ENCODE data around the gene DONSON. TPM values are rescaled to one million over a fixed set of nuclear protein-coding genes. Genes with fewer than 3 reads are reported as not detected.
"Not testable (repeated sequence)": the region's sequence is repeated elsewhere in the genome, so short reads cannot be mapped to it uniquely, and the experiment has no call there.

Gene DONSON
- polyA plus RNA-seq, 4 donors = 8.9 to 24.2 (median 15.2) TPM

DNA sequence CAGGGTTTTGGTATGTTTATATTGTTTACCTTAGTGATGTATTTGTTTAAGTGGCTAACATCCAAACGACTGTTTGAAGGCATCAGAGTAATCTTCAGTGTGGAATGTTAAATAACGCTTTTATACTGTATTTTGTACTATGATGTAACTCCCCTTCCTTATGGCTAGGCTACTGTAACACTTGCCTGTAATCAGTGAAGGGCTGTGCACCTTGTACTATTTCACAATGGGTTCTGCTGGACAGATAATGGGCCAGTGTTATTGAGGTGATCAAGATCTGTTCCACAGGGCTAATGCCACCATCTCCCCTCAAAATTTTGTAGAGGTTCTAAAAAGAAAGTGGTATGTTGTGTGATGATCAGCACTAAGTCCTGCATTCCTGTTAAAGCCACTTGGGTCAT lies 11.7 kb downstream of the DONSON start:
- H3K4me1 ChIP-seq (ENCODE audit: control insufficient read depth in 3 of 3, insufficient read depth in 2 of 3, low read depth in 1 of 3, low read length in 2 of 3); H3K27me3 ChIP-seq (ENCODE audit: control insufficient read depth in 3 of 3, insufficient read depth in 3 of 3, low read length in 3 of 3); H3K9me3 ChIP-seq (ENCODE audit: control insufficient read depth in 2 of 2, insufficient read depth in 1 of 2, low read depth in 1 of 2, low read length in 1 of 2); FAIRE-seq; H3K4me3 ChIP-seq (ENCODE audit: low read depth in 1 of 3, low read length in 3 of 3); H3K27ac ChIP-seq (ENCODE audit: low read depth in 1 of 3, low read length in 2 of 3): not testable (repeated sequence)
- H3K36me3 ChIP-seq (ENCODE audit: control insufficient read depth in 3 of 3, insufficient read depth in 2 of 3, low read depth in 1 of 3, low read length in 3 of 3) = peaks cover 5 to 20% (median 6%) of the 10 kb centered on the region in 3 donors
- peak; percentile 79 to 81 for DNase-seq
- WGBS, 3 donors = 8 to 41% (median 11%) methylated on average over 2 of the region's 2 CpGs

DNA sequence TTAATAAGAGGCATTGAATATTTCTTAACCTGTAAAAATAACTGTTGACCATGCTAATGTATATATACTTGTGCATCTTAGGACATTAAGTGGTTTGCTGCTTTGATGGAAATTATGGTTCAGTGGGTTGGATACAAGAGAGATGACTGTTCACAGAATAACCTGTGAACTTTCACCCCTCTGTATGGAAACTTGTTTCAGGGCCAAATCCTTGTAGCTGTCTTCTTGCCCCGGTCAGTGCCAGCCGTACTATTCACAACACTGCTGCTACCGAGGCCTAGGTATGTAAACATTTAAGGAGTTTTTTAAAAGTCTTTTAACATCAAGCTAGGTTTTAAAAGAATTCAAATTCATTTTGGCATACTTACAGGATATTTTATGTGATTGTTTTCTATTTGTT lies 16.1 kb downstream of the DONSON start:
- H3K4me3 ChIP-seq (ENCODE audit: low read depth in 1 of 3, low read length in 3 of 3) = no peak overlapping the region

DNA sequence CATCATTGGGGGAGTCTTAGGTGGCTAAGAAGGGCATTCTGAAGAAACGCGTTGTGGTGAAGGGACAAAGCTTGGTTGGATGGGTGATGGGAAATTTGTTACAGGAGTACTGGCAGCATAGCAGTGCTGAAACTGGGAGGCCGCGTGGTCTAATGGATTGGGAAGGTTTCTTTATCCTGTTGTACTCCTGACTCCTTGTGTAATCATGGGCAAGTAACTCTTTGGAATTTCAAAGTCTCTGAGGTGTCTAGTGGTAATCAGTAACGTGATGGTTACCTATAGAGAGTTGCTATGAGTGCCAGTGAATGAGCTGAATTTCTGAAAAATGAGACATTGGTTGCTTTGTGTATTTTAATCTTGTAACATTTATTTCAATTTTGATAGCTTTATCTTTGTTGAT lies 18.5 kb downstream of the DONSON start:
- H3K9me3 ChIP-seq (ENCODE audit: control insufficient read depth in 2 of 2, insufficient read depth in 1 of 2, low read depth in 1 of 2, low read length in 1 of 2) = no peaks in the 10 kb centered on the region
- no peaks in the 10 kb centered on the region for H3K4me1 ChIP-seq (ENCODE audit: control insufficient read depth in 3 of 3, insufficient read depth in 2 of 3, low read depth in 1 of 3, low read length in 2 of 3)
- no peak for FAIRE-seq
- no peaks in the 10 kb centered on the region for H3K27me3 ChIP-seq (ENCODE audit: control insufficient read depth in 3 of 3, insufficient read depth in 3 of 3, low read length in 3 of 3)
- no peak overlapping the region for H3K4me3 ChIP-seq (ENCODE audit: low read depth in 1 of 3, low read length in 3 of 3)
- no peak overlapping the region for H3K27ac ChIP-seq (ENCODE audit: low read depth in 1 of 3, low read length in 2 of 3)
- WGBS, 3 donors = 88 to 93% (median 91%) methylated on average over 5 of the region's 5 CpGs
- no peak for DNase-seq
- peaks cover 9 to 21% (median 19%) of the 10 kb centered on the region in 3 donors for H3K36me3 ChIP-seq (ENCODE audit: control insufficient read depth in 3 of 3, insufficient read depth in 2 of 3, low read depth in 1 of 3, low read length in 3 of 3)

More for the DNA sequence above, 16.1 kb downstream of the DONSON start:
- FAIRE-seq (no peak), DNase-seq (peak in 1 of 2 donors; percentile 50)
- Histone ChIP-seq H3K27me3 (ENCODE audit: control insufficient read depth in 3 of 3, insufficient read depth in 3 of 3, low read length in 3 of 3) (no peaks in the 10 kb centered on the region), H3K36me3 (ENCODE audit: control insufficient read depth in 3 of 3, insufficient read depth in 2 of 3, low read depth in 1 of 3, low read length in 3 of 3) (peaks cover 11 to 26% (median 19%) of the 10 kb centered on the region in 3 donors), H3K4me1 (ENCODE audit: control insufficient read depth in 3 of 3, insufficient read depth in 2 of 3, low read depth in 1 of 3, low read length in 2 of 3) (peaks cover 0 to 3% (median 0%) of the 10 kb centered on the region in 3 donors), H3K9me3 (ENCODE audit: control insufficient read depth in 2 of 2, insufficient read depth in 1 of 2, low read depth in 1 of 2, low read length in 1 of 2) (no peaks in the 10 kb centered on the region), H3K27ac (ENCODE audit: low read depth in 1 of 3, low read length in 2 of 3) (no peak overlapping the region)
- WGBS, 3 donors = 19 to 36% (median 34%) methylated on average over 3 of the region's 3 CpGs

DNA sequence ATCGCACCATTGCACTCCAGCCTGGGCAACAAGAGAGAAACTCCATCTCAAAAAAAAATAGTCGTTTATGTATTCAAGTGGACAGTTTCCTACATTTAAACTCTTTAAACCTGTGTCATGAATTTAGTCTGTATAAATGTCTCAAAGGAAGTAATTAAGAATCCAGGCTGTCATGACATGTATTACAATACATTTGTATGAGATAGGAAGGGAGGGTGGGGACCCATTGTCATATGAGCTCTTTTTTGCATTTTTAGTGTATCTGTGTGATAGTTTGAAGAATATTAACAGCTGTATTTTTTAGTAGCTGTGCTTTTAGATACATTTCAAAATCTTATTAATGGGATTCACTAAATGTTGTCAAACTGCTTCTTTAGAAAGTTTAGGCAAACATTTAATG lies 20.0 kb downstream of the DONSON start:
- DNase-seq (no peak), FAIRE-seq (no peak)
- WGBS, 3 donors = 69 to 89% (median 81%) methylated on average over 2 of the region's 2 CpGs
- no peak overlapping the region for H3K4me3 ChIP-seq (ENCODE audit: low read depth in 1 of 3, low read length in 3 of 3)
- no peaks in the 10 kb centered on the region for H3K27me3 ChIP-seq (ENCODE audit: control insufficient read depth in 3 of 3, insufficient read depth in 3 of 3, low read length in 3 of 3)
- H3K36me3 ChIP-seq (ENCODE audit: control insufficient read depth in 3 of 3, insufficient read depth in 2 of 3, low read depth in 1 of 3, low read length in 3 of 3) = peaks cover 9 to 19% (median 17%) of the 10 kb centered on the region in 3 donors
- no peaks in the 10 kb centered on the region for H3K4me1 ChIP-seq (ENCODE audit: control insufficient read depth in 3 of 3, insufficient read depth in 2 of 3, low read depth in 1 of 3, low read length in 2 of 3)
- H3K9me3 ChIP-seq (ENCODE audit: control insufficient read depth in 2 of 2, insufficient read depth in 1 of 2, low read depth in 1 of 2, low read length in 1 of 2) = no peaks in the 10 kb centered on the region
- no peak overlapping the region for H3K27ac ChIP-seq (ENCODE audit: low read depth in 1 of 3, low read length in 2 of 3)

DNA sequence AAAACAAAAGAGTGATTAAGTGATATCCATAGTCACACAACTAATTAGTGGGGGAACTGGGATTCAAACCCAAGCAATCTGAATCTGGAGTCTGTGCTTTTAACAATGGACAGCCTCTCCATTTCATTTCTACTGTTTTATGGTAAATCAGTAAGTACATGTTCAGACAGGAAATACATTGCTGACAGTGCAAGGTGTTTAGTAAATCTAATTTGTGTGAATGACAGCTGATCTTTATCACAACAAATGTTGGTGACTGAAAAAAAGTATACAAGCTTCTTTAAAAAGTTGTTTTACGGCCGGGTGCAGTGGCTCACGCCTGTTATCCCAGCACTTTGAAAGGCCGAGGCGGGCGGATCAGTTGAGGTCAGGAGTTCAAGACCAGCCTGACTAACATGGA lies 20.6 kb downstream of the DONSON start:
- Histone ChIP-seq H3K27ac (ENCODE audit: low read depth in 1 of 3, low read length in 2 of 3) (no peak overlapping the region), H3K36me3 (ENCODE audit: control insufficient read depth in 3 of 3, insufficient read depth in 2 of 3, low read depth in 1 of 3, low read length in 3 of 3) (peaks cover 9 to 19% (median 17%) of the 10 kb centered on the region in 3 donors), H3K27me3 (ENCODE audit: control insufficient read depth in 3 of 3, insufficient read depth in 3 of 3, low read length in 3 of 3) (no peaks in the 10 kb centered on the region), H3K4me1 (ENCODE audit: control insufficient read depth in 3 of 3, insufficient read depth in 2 of 3, low read depth in 1 of 3, low read length in 2 of 3) (no peaks in the 10 kb centered on the region), H3K4me3 (ENCODE audit: low read depth in 1 of 3, low read length in 3 of 3) (no peak overlapping the region), H3K9me3 (ENCODE audit: control insufficient read depth in 2 of 2, insufficient read depth in 1 of 2, low read depth in 1 of 2, low read length in 1 of 2) (no peaks in the 10 kb centered on the region)
- no peak for DNase-seq
- WGBS, 3 donors = 60 to 73% (median 71%) methylated on average over 6 of the region's 6 CpGs
- FAIRE-seq = no peak

DNA sequence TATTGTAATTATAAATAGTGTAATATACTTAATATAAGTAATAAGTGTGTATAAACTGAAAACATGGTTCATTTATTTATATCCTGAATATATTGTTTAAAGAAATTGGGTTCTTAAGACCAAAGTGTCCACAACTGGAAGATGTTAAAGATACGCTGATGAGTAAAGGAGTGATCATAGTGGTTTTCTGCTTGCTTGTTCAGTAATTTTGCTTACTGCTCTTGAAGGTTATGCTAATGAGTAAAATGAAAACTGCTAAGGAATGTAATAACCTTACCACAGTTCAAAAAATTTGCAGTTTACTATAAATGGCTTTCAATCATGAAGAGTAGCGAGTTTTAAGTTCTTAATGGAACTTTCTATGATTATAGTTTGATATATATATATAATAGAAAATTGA lies 22.0 kb downstream of the DONSON start:
- WGBS, 3 donors = 86 to 92% (median 86%) methylated on average over 2 of the region's 2 CpGs
- peaks cover 9 to 17% (median 16%) of the 10 kb centered on the region in 3 donors for H3K36me3 ChIP-seq (ENCODE audit: control insufficient read depth in 3 of 3, insufficient read depth in 2 of 3, low read depth in 1 of 3, low read length in 3 of 3)
- DNase-seq (no peak), FAIRE-seq (no peak)
- H3K4me1 ChIP-seq (ENCODE audit: control insufficient read depth in 3 of 3, insufficient read depth in 2 of 3, low read depth in 1 of 3, low read length in 2 of 3) = no peaks in the 10 kb centered on the region
- no peak overlapping the region for H3K4me3 ChIP-seq (ENCODE audit: low read depth in 1 of 3, low read length in 3 of 3)
- no peaks in the 10 kb centered on the region for H3K9me3 ChIP-seq (ENCODE audit: control insufficient read depth in 2 of 2, insufficient read depth in 1 of 2, low read depth in 1 of 2, low read length in 1 of 2)
- no peaks in the 10 kb centered on the region for H3K27me3 ChIP-seq (ENCODE audit: control insufficient read depth in 3 of 3, insufficient read depth in 3 of 3, low read length in 3 of 3)
- H3K27ac ChIP-seq (ENCODE audit: low read depth in 1 of 3, low read length in 2 of 3) = no peak overlapping the region

DNA sequence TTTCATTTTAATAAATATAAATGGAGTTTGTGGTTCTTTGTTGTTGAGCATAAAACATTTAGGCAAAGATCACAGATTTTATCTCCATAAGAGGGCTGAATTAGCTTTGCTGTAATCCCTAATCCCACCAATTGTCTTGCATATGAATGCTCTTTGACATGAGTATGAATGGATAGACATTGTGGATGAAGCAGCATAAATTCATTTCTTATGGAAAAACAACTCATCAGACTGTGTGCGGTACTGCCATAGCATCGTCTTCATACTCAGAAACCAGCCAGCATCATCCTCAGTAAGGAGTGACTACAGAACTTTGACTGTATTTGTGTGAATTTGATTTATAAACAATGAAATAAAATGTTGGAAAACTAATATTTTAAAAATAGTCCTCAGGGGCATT lies 26.1 kb downstream of the DONSON start:
- Histone ChIP-seq H3K4me1 (ENCODE audit: control insufficient read depth in 3 of 3, insufficient read depth in 2 of 3, low read depth in 1 of 3, low read length in 2 of 3) (no peaks in the 10 kb centered on the region), H3K4me3 (ENCODE audit: low read depth in 1 of 3, low read length in 3 of 3) (no peak overlapping the region), H3K27ac (ENCODE audit: low read depth in 1 of 3, low read length in 2 of 3) (no peak overlapping the region), H3K9me3 (ENCODE audit: control insufficient read depth in 2 of 2, insufficient read depth in 1 of 2, low read depth in 1 of 2, low read length in 1 of 2) (no peaks in the 10 kb centered on the region), H3K36me3 (ENCODE audit: control insufficient read depth in 3 of 3, insufficient read depth in 2 of 3, low read depth in 1 of 3, low read length in 3 of 3) (peaks cover 9 to 20% (median 18%) of the 10 kb centered on the region in 3 donors), H3K27me3 (ENCODE audit: control insufficient read depth in 3 of 3, insufficient read depth in 3 of 3, low read length in 3 of 3) (no peaks in the 10 kb centered on the region)
- no peak for FAIRE-seq
- no peak for DNase-seq
- 95 to 100% (median 96%) methylated on average over 2 of the region's 2 CpGs for WGBS, 3 donors

DNA sequence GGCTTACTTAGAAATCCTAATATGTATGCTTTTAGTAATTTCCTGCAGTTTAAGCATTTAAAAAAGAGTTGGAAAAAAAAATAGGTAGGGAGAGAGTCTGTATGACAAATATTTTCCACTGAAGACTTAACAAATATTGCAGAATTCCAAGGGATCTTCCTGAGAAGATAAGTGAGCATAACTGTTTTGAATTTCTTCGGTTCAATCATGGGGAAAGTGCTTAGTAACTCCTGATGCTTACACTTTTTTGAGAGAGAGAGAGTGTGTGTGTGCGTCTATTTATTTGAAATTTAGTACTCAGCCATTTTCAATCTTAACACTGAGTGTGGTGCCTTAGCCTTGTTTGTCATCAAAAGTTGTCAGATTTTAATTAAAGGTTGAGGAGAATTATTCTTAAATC lies 27.1 kb downstream of the DONSON start:
- H3K4me1 ChIP-seq (ENCODE audit: control insufficient read depth in 3 of 3, insufficient read depth in 2 of 3, low read depth in 1 of 3, low read length in 2 of 3) = no peaks in the 10 kb centered on the region
- FAIRE-seq (no peak), DNase-seq (no peak)
- H3K36me3 ChIP-seq (ENCODE audit: control insufficient read depth in 3 of 3, insufficient read depth in 2 of 3, low read depth in 1 of 3, low read length in 3 of 3) = peaks cover 13 to 20% (median 18%) of the 10 kb centered on the region in 3 donors
- no peaks in the 10 kb centered on the region for H3K27me3 ChIP-seq (ENCODE audit: control insufficient read depth in 3 of 3, insufficient read depth in 3 of 3, low read length in 3 of 3)
- WGBS, 3 donors = 82 to 95% (median 91%) methylated on average over 2 of the region's 2 CpGs
- no peaks in the 10 kb centered on the region for H3K9me3 ChIP-seq (ENCODE audit: control insufficient read depth in 2 of 2, insufficient read depth in 1 of 2, low read depth in 1 of 2, low read length in 1 of 2)
- no peak overlapping the region for H3K4me3 ChIP-seq (ENCODE audit: low read depth in 1 of 3, low read length in 3 of 3)
- H3K27ac ChIP-seq (ENCODE audit: low read depth in 1 of 3, low read length in 2 of 3) = no peak overlapping the region

DNA sequence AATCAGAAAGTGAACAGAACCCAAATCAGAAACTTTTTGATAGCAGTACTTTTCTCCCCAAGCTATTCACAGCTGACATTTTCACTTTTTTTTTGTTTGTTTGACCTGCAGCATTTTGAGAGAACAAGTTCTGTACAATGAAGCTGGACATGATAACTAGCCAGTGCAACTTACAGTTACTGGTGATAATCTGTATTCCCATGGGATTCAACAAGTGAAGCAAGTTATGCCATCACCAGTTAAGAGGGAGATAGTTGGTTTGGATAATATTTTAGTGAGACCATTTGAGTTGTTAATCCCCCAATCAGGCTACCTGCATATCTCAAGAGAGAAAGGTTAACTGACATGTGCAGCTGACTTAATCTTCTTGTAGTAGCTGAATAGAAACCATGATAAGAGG lies 27.5 kb downstream of the DONSON start:
- DNase-seq (no peak), FAIRE-seq (no peak)
- Histone ChIP-seq H3K9me3 (ENCODE audit: control insufficient read depth in 2 of 2, insufficient read depth in 1 of 2, low read depth in 1 of 2, low read length in 1 of 2) (no peaks in the 10 kb centered on the region), H3K27ac (ENCODE audit: low read depth in 1 of 3, low read length in 2 of 3) (no peak overlapping the region), H3K36me3 (ENCODE audit: control insufficient read depth in 3 of 3, insufficient read depth in 2 of 3, low read depth in 1 of 3, low read length in 3 of 3) (peaks cover 13 to 20% (median 18%) of the 10 kb centered on the region in 3 donors), H3K27me3 (ENCODE audit: control insufficient read depth in 3 of 3, insufficient read depth in 3 of 3, low read length in 3 of 3) (no peaks in the 10 kb centered on the region), H3K4me3 (ENCODE audit: low read depth in 1 of 3, low read length in 3 of 3) (no peak overlapping the region), H3K4me1 (ENCODE audit: control insufficient read depth in 3 of 3, insufficient read depth in 2 of 3, low read depth in 1 of 3, low read length in 2 of 3) (no peaks in the 10 kb centered on the region)

Data from small intestine (tissue), 7 donors.